Measurements from ENCODE around the gene DFFB. TPM values are rescaled to one million over a fixed set of nuclear protein-coding genes. Genes with fewer than 3 reads are reported as not detected.

DFFB gene
- total RNA-seq, 6 experiments from 2014 or later, result 2.0 to 3.5 (median 2.9) TPM

GRCh38 chr1:3903141-3904005, 46.1 kb downstream of the DFFB start:
- peak; percentile 58 to 87 (median 80) for DNase-seq
- intact Hi-C loops (cut with DNase I), result no loop called here
- no peaks in the 10 kb centered on the region for H3K9me3 ChIP-seq
- 54% methylated on average over 12 of the region's 16 CpGs for WGBS (ENCODE audit: insufficient coverage, low coverage, low lambda C conversion rate, missing lambda C conversion rate)
- H3K4me3 ChIP-seq, result no peak overlapping the region
- H3K36me3 ChIP-seq, result no peaks in the 10 kb centered on the region
- H3K27me3 ChIP-seq, result no peaks in the 10 kb centered on the region
- TF ChIP-seq POLR2A (IDR thresholded peaks at IDR 0.05) (no peak), CTCF (IDR thresholded peaks at IDR 0.05) (no peak)
- peaks cover 0 to 35% (median 17%) of the 10 kb centered on the region in 4 donors for H3K4me1 ChIP-seq
- peak overlapping the region; percentile 28 to 71 (median 51) for H3K27ac ChIP-seq
- peak in 3 of 4 donors; percentile 0 to 27 (median 1) for ATAC-seq

- Histone ChIP-seq H3K4me3 (no peak overlapping the region), H3K4me1 (peaks cover 0 to 32% (median 16%) of the 10 kb centered on the region in 4 donors), H3K36me3 (no peaks in the 10 kb centered on the region), H3K27me3 (no peaks in the 10 kb centered on the region), H3K27ac (no peak overlapping the region), H3K9me3 (no peaks in the 10 kb centered on the region)
- intact Hi-C loops (cut with DNase I), result no loop called here
- TF ChIP-seq POLR2A (IDR thresholded peaks at IDR 0.05) (no peak), CTCF (IDR thresholded peaks at IDR 0.05) (no peak)
- ATAC-seq, result no peak
- DNase-seq, result peak in 1 of 3 donors; percentile 50
- WGBS (ENCODE audit: insufficient coverage, low coverage, low lambda C conversion rate, missing lambda C conversion rate), result 72% methylated on average over 12 of the region's 24 CpGs
Observed at GRCh38 chr1:3904006-3904842, 46.9 kb downstream of the DFFB start.

GRCh38 chr1:3904843-3905185, 47.5 kb downstream of the DFFB start:
- Histone ChIP-seq H3K4me1 (peaks cover 0 to 29% (median 15%) of the 10 kb centered on the region in 4 donors), H3K27ac (no peak overlapping the region), H3K9me3 (no peaks in the 10 kb centered on the region), H3K4me3 (no peak overlapping the region), H3K27me3 (no peaks in the 10 kb centered on the region), H3K36me3 (no peaks in the 10 kb centered on the region)
- ATAC-seq (no peak), DNase-seq (peak in 1 of 3 donors; percentile 15)
- no peak for TF ChIP-seq POLR2A (IDR thresholded peaks at IDR 0.05)
- TF ChIP-seq CTCF (IDR thresholded peaks at IDR 0.05), result no peak
- WGBS (ENCODE audit: insufficient coverage, low coverage, low lambda C conversion rate, missing lambda C conversion rate), result 60% methylated on average over 3 of the region's 4 CpGs
- intact Hi-C loops (cut with DNase I), result no loop called here

- Histone ChIP-seq H3K9me3 (no peaks in the 10 kb centered on the region), H3K4me3 (no peak overlapping the region), H3K27me3 (no peaks in the 10 kb centered on the region), H3K4me1 (peaks cover 0 to 29% (median 15%) of the 10 kb centered on the region in 4 donors), H3K36me3 (no peaks in the 10 kb centered on the region), H3K27ac (no peak overlapping the region)
- TF ChIP-seq CTCF (IDR thresholded peaks at IDR 0.05) (no peak), POLR2A (IDR thresholded peaks at IDR 0.05) (no peak)
- 87% methylated on average over 6 of the region's 19 CpGs for WGBS (ENCODE audit: insufficient coverage, low coverage, low lambda C conversion rate, missing lambda C conversion rate)
- ATAC-seq (no peak), DNase-seq (peak in 1 of 3 donors; percentile 38)
- intact Hi-C loops (cut with DNase I), result no loop called here
Observed at GRCh38 chr1:3905266-3905952, 48.1 kb downstream of the DFFB start.
